Measurements from ENCODE around the gene MYMK. TPM values are rescaled to one million over a fixed set of nuclear protein-coding genes. Genes with fewer than 3 reads are reported as not detected.

Gene MYMK
- total and polyA plus RNA-seq, 2 of the 4 experiments (the other 2 are of a cell fraction) = not detected

DNA sequence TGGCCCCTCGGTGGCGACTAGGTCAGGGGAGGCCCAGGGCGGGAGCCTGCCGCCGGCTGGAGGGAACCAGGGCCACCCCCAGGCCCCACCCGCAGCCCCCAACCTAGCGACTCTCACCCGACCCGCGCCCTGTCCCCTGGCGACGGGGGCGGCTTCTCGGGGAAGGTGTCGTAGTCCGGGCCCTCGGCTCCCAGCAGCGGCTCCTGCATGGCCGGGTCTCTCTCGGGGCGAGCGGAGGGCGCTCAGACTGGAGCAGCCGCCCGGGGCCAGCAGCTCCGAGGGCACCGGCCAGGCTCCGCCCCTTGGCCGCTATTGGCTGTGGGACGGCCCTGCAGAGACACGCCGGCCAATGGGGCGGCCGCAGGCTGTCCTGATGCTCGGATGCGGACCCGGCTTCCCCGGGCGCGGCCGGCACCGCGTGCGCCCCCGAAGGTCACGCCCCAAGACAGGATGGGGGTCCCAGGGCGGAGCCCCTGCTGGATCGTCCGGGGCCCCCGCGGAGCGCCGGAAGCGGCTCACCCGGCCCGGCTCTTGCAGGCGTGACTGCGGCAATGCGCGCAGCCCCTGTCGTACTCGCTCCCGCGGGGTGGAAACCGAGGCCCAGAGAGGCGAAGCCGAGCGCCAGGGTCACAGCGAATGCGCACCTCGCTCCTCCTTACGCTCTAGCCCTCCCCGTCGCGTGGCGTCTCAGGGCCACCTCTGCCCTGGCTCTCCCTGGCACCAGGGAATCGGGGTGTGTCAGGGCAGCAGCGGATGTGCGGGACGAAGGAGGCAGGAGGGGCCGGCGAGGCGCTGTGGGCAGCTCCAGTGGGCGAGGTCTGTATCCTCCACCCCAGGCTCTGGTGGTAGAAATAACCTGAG lies 45.7 kb downstream of the MYMK start, which contains the start of gene SLC2A6:
TSS of gene SLC2A6 (minus strand) at position 249 of the 861 bp plus-strand sequence. CDS start at position 209, 40 bp downstream.
- no TSS peak for BruUV-seq (replicated peaks)
- Histone ChIP-seq H3K18ac (ENCODE audit: low read depth, low read length) (no peak within 1 kb of the TSS), H3K36me3 (ENCODE audit: control insufficient read depth, insufficient read depth, low read length) (no peaks in the 10 kb centered on the region), H2AK5ac (ENCODE audit: low read depth, low read length) (peak within 1 kb of the TSS; percentile 28; the same call in 1 of the 2 replicates), H4K20me1 (ENCODE audit: insufficient read depth, low read length) (no peaks in the 10 kb centered on the region), H2BK5ac (ENCODE audit: low read depth, low read length, poor library complexity, severe bottlenecking) (no peak within 1 kb of the TSS), H4K5ac (ENCODE audit: low read depth, low read length) (no peak within 1 kb of the TSS), H2AFZ (replicated peaks; ENCODE audit: low read length, poor library complexity) (peak within 1 kb of the TSS; percentile 98), H2BK20ac (ENCODE audit: low read depth, low read length) (no peak within 1 kb of the TSS), H3K27ac (ENCODE audit: insufficient read depth, low read length) (no peak within 1 kb of the TSS; the same call in 1 of the 2 replicates), H2AK9ac (replicated peaks; ENCODE audit: low read depth, low read length, poor library complexity) (peak within 1 kb of the TSS; percentile 90), H3K4me1 (ENCODE audit: control insufficient read depth, insufficient read depth, low read length) (peaks cover 3% of the 10 kb centered on the region; the same call in 1 of the 2 replicates), H3K79me1 (ENCODE audit: low read depth in 1 of 2, low read length in 2 of 2) (peaks cover 0 to 10% of the 10 kb centered on the region in 2 experiments; a peak in 1 of 4 replicates), H2BK15ac (ENCODE audit: low read depth, low read length) (no peak within 1 kb of the TSS), H3K4me2 (ENCODE audit: low read depth, low read length) (peak within 1 kb of the TSS; percentile 80), H4K91ac (ENCODE audit: insufficient read depth, low read depth, low read length) (no peak within 1 kb of the TSS), H2BK120ac (ENCODE audit: low read depth, low read length) (no peak within 1 kb of the TSS), H3K4me3 (ENCODE audit: insufficient read depth, low read depth, low read length) (peak within 1 kb of the TSS; percentile 45), H3K4ac (ENCODE audit: low read depth, low read length) (peak within 1 kb of the TSS; percentile 35; the same call in 1 of the 2 replicates), H4K8ac (ENCODE audit: low read depth in 2 of 2, low read length in 2 of 2) (peak within 1 kb of the TSS in 1 of 2 experiments; percentile 76; a peak in 2 of 4 replicates), H3K9me3 (ENCODE audit: control insufficient read depth, insufficient read depth, low read length) (no peaks in the 10 kb centered on the region), H3K14ac (replicated peaks; ENCODE audit: low read depth, low read length) (peak within 1 kb of the TSS; percentile 66; the same call in 1 of the 2 replicates), H3K56ac (ENCODE audit: extremely low read depth, insufficient read depth, low read length) (no peak within 1 kb of the TSS), H3K23ac (ENCODE audit: low read depth, low read length) (peak within 1 kb of the TSS; percentile 70), H3K27me3 (ENCODE audit: control insufficient read depth, insufficient read depth, low read length) (peaks cover 2% of the 10 kb centered on the region; the same call in 1 of the 2 replicates), H3K9ac (ENCODE audit: low read depth, low read length) (peak within 1 kb of the TSS; percentile 36), H3K9me1 (ENCODE audit: insufficient read depth, low read length) (no peaks in the 10 kb centered on the region)
- intact Hi-C loops (cut with micrococcal nuclease) = no loop called here
- POLR2A ChIA-PET (ENCODE audit: unreplicated experiment) = no interaction called here
- CTCF ChIA-PET = interaction anchor here (1.1 kb wide), 1 partner anchor 127 kb away, joined by 3 read pairs; no protein-coding TSS in a partner anchor
- ATAC-seq (ENCODE audit: low read depth) (peak; percentile 100), DNase-seq (peak; percentile 63)
- TF ChIP-seq MXI1 (IDR thresholded peaks at IDR 0.05; ENCODE audit: borderline replicate concordance, low read depth, low read length) = peak; percentile 36; the same call in 1 of the 2 replicates
- no peak for TF ChIP-seq BHLHE40 (IDR thresholded peaks at IDR 0.05; ENCODE audit: low read depth, low read length)
- TF ChIP-seq, protein P1, sequence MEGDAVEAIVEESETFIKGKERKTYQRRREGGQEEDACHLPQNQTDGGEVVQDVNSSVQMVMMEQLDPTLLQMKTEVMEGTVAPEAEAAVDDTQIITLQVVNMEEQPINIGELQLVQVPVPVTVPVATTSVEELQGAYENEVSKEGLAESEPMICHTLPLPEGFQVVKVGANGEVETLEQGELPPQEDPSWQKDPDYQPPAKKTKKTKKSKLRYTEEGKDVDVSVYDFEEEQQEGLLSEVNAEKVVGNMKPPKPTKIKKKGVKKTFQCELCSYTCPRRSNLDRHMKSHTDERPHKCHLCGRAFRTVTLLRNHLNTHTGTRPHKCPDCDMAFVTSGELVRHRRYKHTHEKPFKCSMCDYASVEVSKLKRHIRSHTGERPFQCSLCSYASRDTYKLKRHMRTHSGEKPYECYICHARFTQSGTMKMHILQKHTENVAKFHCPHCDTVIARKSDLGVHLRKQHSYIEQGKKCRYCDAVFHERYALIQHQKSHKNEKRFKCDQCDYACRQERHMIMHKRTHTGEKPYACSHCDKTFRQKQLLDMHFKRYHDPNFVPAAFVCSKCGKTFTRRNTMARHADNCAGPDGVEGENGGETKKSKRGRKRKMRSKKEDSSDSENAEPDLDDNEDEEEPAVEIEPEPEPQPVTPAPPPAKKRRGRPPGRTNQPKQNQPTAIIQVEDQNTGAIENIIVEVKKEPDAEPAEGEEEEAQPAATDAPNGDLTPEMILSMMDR (conservative IDR thresholded peaks at IDR 0.05; ENCODE audit: low read depth, low read length) = no peak
- TF ChIP-seq CEBPB (IDR thresholded peaks at IDR 0.05; ENCODE audit: low read depth, low read length) = no peak
- no peak for TF ChIP-seq RFX5 (IDR thresholded peaks at IDR 0.05; ENCODE audit: low read depth, low read length)
- no peak for TF ChIP-seq MAZ (IDR thresholded peaks at IDR 0.05; ENCODE audit: borderline replicate concordance, low read depth, low read length)
- dilution Hi-C loops (cut with HindIII; ENCODE audit: low sequenced_read_pairs, unreplicated experiment) = no loop called here
- in situ Hi-C loops (cut with MboI; ENCODE audit: low sequenced_read_pairs) = loop anchor here (25.0 kb wide), 1 partner anchor 442 kb away; the partner anchor contains the start of gene GTF3C5
- WGBS, 2 experiments (ENCODE audit: extremely low coverage in 2 of 2, insufficient read length in 1 of 2) = 3% methylated on average over 49 of the region's 84 CpGs; no CpG with 5 or more reads in 1 of the 2 experiments
